Choroid plexus epithelial cell (primary cell): ENCODE measurements around the gene PRM2.

Experiments
- DNase-seq: peaks from one replicate; pipeline ENCODE4 v3.0.0-alpha.2; 2010; ENCODE audit warnings: low read depth
- H3K4me3 ChIP-seq: 2 replicates; pipeline ENCODE4 v1.5.1; 2011; ENCODE audit warnings: low read depth, mild to moderate bottlenecking, control low read depth, low read length, moderate library complexity
- CTCF ChIP-seq: conservative IDR thresholded peaks from 2 replicates; pipeline ENCODE4 v1.5.1; 2011; ENCODE audit warnings: low read depth, mild to moderate bottlenecking, control low read depth, inconsistent platforms, low read length, moderate library complexity

The PRM2 gene

GRCh38 chr16:11273721-11274324 is 2.5 kb downstream of the PRM2 start:
- TF ChIP-seq CTCF: no peak
- H3K4me3 ChIP-seq: no peak overlapping the region
- DNase-seq: peak; percentile 13

- no peak within 1 kb of the TSS for H3K4me3 ChIP-seq
- DNase-seq: no peak
- TF ChIP-seq CTCF: no peak
Observed at GRCh38 chr16:11272921-11273720, 3.2 kb downstream of the PRM2 start, which contains the start of gene PRM3. Gene PRM3 (minus strand): TSS chr16:11273629. CDS start chr16:11273595, 34 bp downstream.

GRCh38 chr16:11272484-11272883 is 3.8 kb downstream of the PRM2 start:
- no peak for TF ChIP-seq CTCF
- no peak overlapping the region for H3K4me3 ChIP-seq
- no peak for DNase-seq

GRCh38 chr16:11271610-11272009 is 4.7 kb downstream of the PRM2 start:
- DNase-seq: no peak
- TF ChIP-seq CTCF: no peak
- no peak overlapping the region for H3K4me3 ChIP-seq

- no peak overlapping the region for H3K4me3 ChIP-seq
- no peak for TF ChIP-seq CTCF
- DNase-seq: no peak
Observed at GRCh38 chr16:11270602-11271162, 5.6 kb downstream of the PRM2 start.

- no peak for DNase-seq
- TF ChIP-seq CTCF: no peak
Observed at GRCh38 chr16:11268921-11269375, 7.3 kb downstream of the PRM2 start, which contains the start of gene TNP2. Gene TNP2 (minus strand): TSS chr16:11269325. CDS start chr16:11269262, 63 bp downstream.

More at GRCh38 chr16:11268921-11269375, 7.3 kb downstream of the PRM2 start, which contains the start of gene TNP2:
- no peak within 1 kb of the TSS for H3K4me3 ChIP-seq
